Thyroid gland (tissue), 4 donors: ENCODE results near the gene FZR1.

Experiments used
- CTCF ChIP-seq, 6 experiments: fragments of 200-600 bp in 3 of 6; fragments of 450-650 bp in 3 of 6; sonication (generic) in 3 of 6; IDR thresholded peaks; one replicate each; pipeline ENCODE4 v1.5.1; 2016 to 2019; ENCODE audit warnings: antibody characterized with exemption in 6 of 6, mild to moderate bottlenecking in 2 of 6, inconsistent platforms in 1 of 6, moderate library complexity in 1 of 6
- POLR2A ChIP-seq, 2 donors: fragments of 450-650 bp; IDR thresholded peaks; one replicate each; pipeline ENCODE4 v1.6.1; 2017; ENCODE audit warnings: antibody characterized with exemption in 2 of 2, mild to moderate bottlenecking in 2 of 2, moderate library complexity in 1 of 2

DNA sequence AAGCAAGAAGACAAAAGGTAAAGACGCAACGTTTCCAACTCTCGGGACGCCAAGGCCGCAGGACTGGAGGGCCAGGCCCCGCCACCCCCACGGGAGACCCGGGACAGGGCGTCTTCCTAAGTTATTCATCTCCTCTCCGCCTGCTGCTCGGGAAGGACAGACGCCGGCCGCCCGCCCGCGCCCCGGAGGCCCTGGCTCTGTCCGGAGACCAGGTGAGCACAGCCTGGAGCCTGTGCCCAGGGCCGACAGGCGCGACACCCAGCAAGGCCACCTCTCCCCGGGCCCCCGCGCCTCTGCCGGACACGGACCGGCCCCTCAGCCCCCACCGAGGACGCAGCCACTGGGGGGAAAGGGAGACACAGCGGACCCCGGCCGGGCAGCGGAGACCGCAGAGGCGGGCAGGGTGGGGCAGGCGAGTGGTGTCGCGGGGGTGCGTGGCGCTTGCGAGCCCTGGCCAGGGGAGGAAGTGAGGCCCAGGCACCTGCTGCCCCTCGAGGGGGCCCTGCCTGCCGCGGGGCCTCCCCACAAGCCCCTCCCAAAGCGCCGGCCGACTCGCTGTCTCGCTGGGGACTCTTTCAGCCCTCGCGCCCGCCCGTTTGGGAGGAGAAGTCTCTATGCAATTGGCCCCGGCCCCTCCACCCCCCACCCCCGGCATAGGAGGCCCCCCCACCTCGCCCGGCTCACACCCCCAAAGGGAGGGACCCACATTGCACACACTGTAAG lies 43.0 kb upstream of the FZR1 start:
- TF ChIP-seq CTCF (IDR thresholded peaks at IDR 0.05) (no peak), POLR2A (IDR thresholded peaks at IDR 0.05) (no peak)
